Epithelial cell of proximal tubule (primary cell): ENCODE data around the gene USP14. TPM values are rescaled to one million over a fixed set of nuclear protein-coding genes. Genes with fewer than 3 reads are reported as not detected.
"Not testable (repeated sequence)": the region's sequence is repeated elsewhere in the genome, so short reads cannot be mapped to it uniquely, and the experiment has no call there.

Source experiments
- DNase-seq: peaks from one replicate; pipeline ENCODE4 v3.0.0-alpha.2; 2011; ENCODE audit warnings: low read depth
- H3K4me3 ChIP-seq: 2 replicates; pipeline ENCODE4 v1.5.1; 2011; ENCODE audit warnings: low read depth, mild to moderate bottlenecking, low read length
- CTCF ChIP-seq: conservative IDR thresholded peaks from 2 replicates; pipeline ENCODE4 v1.5.1; 2012; ENCODE audit warnings: low read depth, mild to moderate bottlenecking, low read length
- total RNA-seq: library from RNA; depleted of rRNA; stranded (reverse); fragments of >200 nt; gene quantifications from 2 replicates; pipeline ENCODE4 v1.2.3, GENCODE V29; 2015

The USP14 gene
- total RNA-seq, 1 donor from 2014 or later = 18.3 TPM

- no peak for TF ChIP-seq CTCF
- no peak overlapping the region for H3K4me3 ChIP-seq
- DNase-seq = no peak
These were observed 21.9 kb upstream of the USP14 start for GRCh38 chr18:136433-136832.

- DNase-seq = no peak
- no peak for TF ChIP-seq CTCF
These were observed 21.0 kb upstream of the USP14 start for GRCh38 chr18:137327-137726.

GRCh38 chr18:140670-141266 lies 17.6 kb upstream of the USP14 start:
- H3K4me3 ChIP-seq = no peak overlapping the region
- no peak for TF ChIP-seq CTCF
- DNase-seq = no peak

More at GRCh38 chr18:137327-137726, 21.0 kb upstream of the USP14 start:
- H3K4me3 ChIP-seq = no peak overlapping the region

GRCh38 chr18:142624-143296 lies 15.6 kb upstream of the USP14 start:
- DNase-seq, H3K4me3 ChIP-seq: not testable (repeated sequence)

- TF ChIP-seq CTCF = no peak
- DNase-seq = no peak
- no peak overlapping the region for H3K4me3 ChIP-seq
These were observed 9.5 kb upstream of the USP14 start for GRCh38 chr18:148841-149240.

GRCh38 chr18:154151-154550 lies 4.2 kb upstream of the USP14 start:
- DNase-seq = no peak
- TF ChIP-seq CTCF = no peak
- H3K4me3 ChIP-seq = no peak overlapping the region

- TF ChIP-seq CTCF = no peak
- no peak overlapping the region for H3K4me3 ChIP-seq
- no peak for DNase-seq
These were observed 2.7 kb upstream of the USP14 start for GRCh38 chr18:155688-156087.
